Measurements from ENCODE around the gene ANXA6.

- TF ChIP-seq ZNF274 (IDR thresholded peaks at IDR 0.05; ENCODE audit: low read depth, low read length) (no peak), SUZ12 (IDR thresholded peaks at IDR 0.05; ENCODE audit: extremely low read depth, insufficient read depth, insufficient read length) (no peak)
These were observed 20.3 kb downstream of the ANXA6 start for GRCh38 chr5:151137067-151137825.

Data from NT2/D1 (cell line).